ENCODE results near the gene IGHMBP2.
"Not testable (repeated sequence)": the region's sequence is repeated elsewhere in the genome, so short reads cannot be mapped to it uniquely, and the experiment has no call there.

IGHMBP2 gene

DNA sequence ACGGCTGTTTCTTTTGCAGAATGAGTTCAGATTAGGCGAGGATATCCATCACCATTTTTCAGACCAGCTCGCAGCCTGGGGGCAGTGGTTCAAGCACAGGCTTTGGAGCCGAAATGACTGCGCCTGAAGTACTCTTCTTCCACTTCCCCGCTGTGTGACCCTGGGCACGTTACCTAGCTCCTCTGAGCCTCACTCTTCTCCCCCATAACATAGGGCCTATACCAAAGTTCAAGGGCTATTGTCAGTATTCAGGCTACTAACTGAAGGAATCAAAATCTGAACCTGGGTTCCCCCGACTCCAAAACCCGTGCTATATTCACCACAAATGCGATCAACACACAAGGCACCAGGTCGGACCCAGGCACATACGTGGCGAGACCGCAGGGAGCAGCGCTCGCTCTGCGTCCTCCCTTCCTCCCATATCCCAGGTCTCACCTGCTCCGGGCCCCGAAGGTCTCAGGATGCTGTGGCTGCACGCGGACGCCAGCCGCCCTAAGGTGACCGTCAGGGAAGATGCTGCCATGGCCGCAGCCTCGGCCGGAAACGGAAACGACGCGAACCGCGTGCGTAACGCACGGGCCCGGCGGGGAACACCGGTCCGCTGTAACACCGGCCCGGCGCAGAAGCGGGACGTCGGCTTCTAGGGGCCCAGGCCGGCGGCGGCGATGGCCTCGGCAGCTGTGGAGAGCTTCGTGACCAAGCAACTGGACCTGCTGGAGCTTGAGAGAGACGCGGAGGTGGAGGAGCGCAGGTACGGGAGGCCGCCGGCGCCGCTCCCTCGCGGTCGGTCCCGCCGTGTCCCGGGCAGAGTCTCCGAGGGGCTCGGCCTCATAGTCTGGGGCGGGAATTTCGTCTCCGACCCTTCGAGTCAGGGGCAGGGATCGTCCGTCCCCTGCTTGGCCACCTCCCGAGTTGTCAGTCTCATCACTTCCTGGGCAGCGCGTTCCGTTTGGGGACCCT lies at the start of gene IGHMBP2, which contains the start of gene MRPL21:
Gene IGHMBP2 (plus strand): TSS at position 604 of the 960 bp plus-strand sequence. CDS start 62 bp downstream, at position 666.
Gene MRPL21 (minus strand): TSS at position 545 of the 960 bp plus-strand sequence. CDS start 22 bp downstream, at position 523.
- peak; percentile 83 for DNase-seq (ENCODE audit: low spot score)

DNA sequence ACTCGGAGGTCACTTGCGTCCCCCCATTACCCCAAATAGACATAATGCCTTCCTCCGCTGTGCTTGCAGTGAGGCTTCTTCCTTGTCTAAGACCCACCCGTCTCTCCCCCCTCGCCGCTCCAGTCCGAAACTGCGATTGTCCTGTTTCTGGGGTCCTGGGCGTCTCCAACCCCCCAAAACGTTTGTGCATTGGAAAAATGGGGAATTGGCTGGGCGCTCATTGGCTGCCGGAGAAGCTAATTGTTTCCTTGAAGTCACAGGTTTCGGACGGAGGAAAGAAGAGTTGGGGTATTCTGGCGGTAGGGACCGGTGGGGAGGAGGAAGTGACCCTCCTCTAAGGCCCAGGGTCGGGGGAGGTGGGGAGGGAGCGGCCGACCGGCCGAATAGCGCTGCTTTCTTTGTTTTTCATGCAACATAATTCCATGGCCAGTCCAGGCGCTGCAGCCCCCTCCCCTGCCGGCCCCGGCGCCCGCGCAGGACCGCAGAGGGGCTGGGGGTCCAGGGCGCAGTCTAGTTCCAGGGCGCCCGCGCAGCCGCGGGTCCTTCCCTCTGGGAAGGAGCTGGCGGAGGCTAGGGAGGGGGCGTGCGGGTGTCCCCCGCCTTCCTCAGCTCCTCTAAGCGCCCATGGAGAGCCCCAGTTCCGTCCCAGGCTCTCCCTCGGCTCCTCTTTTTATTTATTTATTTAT lies 49.3 kb upstream of the IGHMBP2 start:
- DNase-seq (ENCODE audit: low spot score) = no peak

DNA sequence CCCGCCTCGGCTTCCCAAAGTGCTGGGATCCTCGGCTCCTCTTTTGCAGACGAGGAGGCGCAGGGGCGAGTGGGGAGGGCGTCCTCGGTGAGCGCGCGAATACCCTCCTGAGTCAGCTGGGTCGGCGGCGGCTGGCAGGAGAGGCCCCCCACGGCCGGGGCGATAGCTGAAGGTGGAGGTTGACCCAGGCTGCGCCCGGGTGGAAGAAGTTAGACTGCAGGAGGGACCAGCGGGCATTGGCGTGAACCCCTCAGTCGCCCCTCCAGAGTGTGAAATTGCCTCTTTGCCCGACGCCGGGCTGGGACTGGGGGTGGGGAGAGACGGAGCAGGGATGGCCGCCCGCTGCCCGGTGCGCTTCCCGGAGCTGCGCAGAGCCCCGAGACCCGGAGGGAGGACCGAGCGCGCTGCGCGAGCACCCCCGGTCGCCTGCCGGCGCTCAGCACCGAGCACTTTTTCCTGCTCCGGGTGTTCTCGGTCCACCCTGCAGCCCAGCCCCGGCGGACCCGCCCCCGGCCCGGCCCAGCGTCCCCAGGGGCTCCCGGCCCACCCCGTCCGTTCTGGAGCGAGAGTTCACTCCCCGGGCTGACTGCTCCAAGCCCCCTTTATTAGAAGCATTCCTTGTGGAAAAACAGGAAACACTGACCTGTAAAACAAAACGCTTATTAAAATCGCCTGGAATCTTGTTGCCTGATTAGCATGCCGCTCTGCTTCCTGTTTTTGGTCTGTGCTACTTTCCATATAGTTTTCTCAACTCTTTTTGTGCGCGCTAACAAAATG lies 48.3 kb upstream of the IGHMBP2 start:
- DNase-seq (ENCODE audit: low spot score) = no peak

DNA sequence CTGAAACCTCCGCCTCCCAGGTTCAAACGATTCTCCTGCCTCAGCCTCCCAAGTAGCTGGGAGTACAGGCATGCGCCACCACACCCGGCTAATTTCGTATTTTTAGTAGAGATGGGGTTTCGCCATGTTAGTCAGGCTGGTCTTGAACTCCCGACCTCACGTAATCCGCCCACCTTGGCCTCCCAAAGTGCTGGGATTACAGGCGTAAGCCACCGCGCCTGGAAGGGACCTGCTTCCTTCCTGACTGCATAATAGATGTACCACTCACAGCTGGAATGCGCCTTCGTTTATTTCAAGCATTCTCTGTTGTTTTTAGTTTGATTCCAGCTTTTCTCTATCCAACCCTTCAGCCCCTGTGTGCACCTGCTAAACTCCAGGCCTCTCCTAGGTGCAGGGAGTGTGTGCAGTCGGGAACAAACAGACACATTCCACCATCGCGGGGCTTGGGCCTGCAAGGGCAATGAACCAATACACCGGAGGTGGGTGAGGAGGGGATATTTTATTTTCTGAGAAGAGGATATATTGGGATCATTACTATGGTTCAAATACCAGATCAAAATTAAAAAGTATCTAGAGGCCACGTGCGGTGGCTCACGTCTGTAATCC lies 47.2 kb upstream of the IGHMBP2 start:
- not testable (repeated sequence) for DNase-seq (ENCODE audit: low spot score)

DNA sequence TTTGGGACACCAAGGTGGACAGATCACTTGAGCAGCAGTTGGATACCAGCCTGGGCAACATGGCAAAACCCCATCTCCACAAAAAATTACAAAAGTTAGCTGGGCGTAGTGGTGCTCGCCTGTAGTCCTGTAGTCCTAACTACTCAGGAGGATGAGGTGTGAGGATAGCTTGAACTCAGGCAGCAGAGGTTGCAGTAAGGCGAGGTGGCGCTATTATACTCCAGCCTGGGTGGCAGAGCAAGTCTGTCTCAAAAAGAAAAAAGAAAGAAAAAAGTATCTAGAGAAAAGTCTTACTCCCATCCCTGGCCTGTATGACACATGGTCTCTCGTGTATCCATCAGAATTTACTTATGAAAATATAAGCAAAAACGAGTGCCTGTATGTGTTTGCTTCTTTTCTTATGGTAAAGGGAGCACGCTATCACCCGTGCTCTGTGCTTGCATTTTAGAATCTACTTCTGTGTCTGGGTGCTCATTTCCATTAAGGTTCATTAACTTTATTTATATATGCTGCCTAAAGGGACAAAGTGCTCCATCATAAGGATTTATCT lies 46.6 kb upstream of the IGHMBP2 start:
- no peak for DNase-seq (ENCODE audit: low spot score)

DNA sequence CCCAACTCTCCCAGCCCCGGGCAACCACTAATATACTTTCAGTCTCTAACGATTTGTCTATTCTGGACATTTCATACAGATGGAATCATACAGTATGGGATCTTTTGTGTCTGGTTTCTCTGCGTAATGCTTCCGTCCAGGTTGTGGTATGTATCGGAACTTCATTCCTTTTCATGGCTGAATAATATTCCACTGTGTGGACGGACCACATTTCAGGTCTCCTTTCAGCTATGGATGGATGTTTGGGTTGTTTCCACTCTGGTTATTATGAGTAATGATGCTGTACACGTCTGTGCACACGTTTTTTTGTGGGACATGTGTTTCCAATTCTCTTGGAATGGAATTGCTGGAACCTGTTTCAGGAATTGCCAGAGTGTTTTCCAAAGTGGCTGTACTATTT lies 44.6 kb upstream of the IGHMBP2 start:
- no peak for DNase-seq (ENCODE audit: low spot score)

DNA sequence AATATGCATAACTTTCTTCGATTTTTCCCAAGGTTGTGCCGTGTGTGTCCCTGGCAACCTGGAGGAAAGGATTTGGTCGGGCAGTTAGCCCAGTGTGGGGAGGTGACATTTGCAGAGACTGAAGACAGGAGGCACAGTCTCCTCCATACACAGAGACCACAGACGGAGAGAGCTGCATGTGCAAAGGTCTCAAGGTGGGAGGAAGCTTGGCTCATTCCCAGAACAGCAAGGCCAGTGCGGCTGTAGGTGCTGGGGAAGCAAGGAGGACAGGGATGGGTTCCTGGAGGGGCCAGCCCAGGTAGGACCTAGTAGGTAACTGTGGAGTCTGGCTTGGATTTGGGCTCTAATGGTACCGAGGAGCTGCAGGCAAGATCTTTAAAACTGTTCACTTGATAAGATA lies 41.3 kb upstream of the IGHMBP2 start:
- no peak for DNase-seq (ENCODE audit: low spot score)

DNA sequence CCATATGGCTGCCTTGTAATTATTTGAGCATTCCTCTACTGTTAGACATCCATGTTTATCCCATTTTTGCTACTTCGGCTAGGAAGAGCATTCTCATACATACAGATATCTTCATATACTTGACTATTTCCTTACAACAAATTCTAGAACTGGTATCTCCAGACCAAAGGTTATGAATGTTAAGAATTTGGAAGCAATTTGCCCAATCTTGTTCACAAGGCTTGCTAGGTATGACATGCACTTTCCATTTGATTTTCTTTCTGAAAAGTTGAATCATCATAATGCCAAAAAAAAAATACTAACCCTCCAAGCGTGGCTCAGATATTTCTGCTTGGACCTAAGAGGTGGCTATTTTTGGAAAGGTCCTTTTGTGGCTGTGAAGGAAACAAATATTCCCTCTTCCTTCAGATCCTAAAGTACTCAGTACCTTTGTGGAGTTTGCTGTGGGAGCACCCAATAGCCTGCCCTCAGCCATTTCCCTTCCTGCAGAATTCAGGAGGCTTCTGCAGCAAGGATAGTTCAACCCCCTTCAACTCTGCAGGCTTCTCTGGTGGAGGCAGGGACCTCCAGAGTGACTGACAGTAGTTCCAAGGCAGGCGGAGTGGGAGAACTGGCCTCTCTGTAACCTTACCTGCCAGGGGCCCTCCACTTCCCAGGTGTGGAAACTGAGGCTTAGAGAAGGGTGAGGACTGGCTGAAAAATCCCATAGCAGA lies 40.0 kb upstream of the IGHMBP2 start:
- DNase-seq (ENCODE audit: low spot score) = no peak

DNA sequence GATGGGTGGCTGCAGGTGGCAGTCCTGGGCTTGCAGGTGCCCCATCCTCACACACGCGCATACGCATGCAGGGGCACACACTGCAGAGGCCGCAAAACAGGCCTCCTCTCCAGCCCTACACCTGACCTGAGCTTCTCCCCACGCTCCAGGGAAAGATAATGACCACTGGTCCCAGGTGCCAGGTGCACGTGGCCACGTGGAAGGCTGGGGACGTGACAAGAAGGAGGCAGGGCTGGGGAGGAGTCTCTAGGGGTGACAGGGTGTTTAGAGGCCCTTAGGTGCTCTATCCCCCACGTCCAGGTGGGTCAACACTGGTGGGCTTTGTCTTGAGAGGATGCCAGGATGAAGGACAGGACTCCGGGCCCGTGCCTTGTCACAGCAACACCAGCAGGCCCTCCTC lies 38.5 kb upstream of the IGHMBP2 start:
- no peak for DNase-seq (ENCODE audit: low spot score)

DNA sequence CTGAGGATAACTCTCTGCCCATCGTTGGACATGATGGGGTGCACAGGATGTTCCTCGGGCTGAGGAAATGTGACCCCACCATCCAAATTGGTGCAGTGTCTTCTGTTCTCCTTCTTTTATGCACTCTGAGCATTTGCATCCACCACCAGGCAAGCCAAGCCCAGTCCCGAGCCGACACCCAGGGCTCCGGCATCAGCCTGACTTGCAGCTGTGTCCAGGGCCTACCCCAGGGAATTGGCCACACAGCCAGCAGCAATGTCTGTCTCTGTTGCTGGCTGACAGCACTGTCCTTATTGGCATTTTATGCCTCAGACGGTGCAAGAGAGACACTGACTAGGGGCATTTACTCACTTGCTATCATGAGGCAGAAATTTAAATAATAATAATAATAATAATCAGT lies 36.6 kb upstream of the IGHMBP2 start:
- DNase-seq (ENCODE audit: low spot score) = no peak

DNA sequence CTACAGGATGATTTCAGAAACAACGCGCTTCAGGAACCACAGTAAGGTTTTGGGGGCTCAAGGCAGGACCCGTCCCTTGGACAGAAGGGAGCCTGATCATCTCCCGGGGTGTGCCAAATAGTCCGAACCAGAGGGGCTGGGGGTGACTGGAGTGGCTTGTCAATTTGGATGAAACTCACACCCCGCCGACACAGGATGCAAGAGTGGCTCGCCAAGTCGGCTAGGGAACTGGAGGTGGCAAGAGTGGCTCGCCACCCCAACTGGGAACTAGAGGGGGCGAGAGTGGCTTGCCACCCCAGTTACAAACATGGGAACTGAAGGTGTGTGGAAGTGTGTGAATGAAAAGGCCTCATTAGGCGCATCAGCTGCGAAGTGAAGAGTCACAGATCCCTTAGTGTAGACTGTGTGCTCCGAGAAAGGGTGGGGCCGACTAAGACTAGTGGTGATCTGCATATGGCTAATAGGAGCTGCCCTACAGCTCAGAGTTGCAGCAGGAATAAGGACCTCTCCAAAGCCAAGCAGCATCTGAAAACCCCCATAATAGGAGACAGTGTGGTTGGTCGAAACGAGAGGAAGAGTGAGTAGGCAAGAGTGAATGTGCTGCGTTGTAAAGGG lies 35.4 kb upstream of the IGHMBP2 start:
- DNase-seq (ENCODE audit: low spot score) = no peak

DNA sequence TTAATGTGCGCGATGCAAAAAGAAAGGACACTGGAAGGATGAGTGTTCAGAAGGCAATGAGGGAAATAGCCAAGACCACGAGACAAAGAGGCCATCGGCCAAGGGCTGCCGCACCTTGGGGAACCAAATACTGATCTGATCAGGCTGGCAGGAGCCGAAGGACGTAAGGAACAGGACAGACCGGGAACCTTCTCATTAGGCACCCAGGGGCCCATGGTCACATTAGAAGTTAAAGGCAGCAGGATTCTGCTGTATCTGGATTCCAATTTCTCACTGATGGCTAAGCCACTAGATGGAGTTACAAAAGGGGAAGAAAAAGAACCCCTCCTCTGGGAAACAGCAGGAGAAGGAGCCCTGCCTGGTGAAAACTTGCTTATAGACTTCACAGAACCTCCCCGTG lies 33.2 kb upstream of the IGHMBP2 start:
- DNase-seq (ENCODE audit: low spot score) = no peak

DNA sequence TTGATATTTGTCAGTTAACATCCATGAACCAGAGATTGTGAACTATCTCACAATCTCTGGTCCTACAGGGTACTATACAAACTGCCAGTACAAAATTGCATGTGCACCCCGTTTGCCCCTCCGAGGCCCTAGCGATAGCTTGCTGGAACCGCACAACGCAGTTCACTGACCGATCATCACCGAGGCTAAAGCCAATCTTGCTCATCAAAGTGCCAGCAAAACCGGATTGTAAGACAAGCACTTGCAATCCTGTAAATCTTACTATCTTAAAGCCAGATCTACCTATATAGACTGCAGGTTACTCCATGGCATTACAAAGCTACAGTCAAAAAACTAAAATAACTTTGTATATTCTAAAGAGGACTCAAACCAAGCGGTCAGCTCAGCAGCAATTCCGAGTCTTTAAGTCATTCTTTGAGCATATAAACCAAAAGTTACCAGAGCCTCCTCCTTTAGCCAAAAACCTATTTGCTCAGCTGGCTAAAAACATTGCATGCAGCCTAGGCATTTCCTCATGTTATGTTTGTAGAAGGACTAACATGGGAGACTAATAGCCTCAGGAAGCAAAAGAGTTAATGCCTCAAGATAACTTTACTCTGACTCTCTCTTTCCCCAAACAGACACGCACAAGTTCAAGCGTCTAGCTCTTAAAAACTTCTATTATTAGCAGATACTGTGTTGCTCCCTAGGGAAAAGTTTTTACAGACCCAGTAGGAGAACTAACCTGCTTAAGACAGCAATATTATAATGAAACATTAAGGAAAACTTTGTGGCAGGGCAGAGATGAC lies 31.3 kb upstream of the IGHMBP2 start:
- DNase-seq (ENCODE audit: low spot score) = no peak

DNA sequence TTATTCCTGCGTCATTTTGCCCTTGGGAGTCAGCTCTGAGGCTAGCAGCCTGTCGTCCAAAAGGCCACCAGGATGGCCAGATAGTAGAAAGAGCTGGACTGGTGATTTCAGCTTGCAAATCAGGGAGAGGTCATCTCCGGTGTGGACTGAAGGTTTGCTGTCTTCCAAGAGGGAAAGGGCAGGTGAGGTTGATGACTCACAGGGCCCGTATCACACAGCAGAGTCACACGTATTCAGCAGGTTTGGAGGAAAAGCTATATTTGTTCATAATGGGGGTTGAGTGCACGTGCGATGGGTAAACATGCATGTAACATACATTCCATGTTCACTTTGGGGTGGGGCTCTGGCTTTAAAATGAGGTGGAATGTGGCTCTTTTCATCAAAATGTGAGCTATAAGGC lies 25.7 kb upstream of the IGHMBP2 start:
- no peak for DNase-seq (ENCODE audit: low spot score)

DNA sequence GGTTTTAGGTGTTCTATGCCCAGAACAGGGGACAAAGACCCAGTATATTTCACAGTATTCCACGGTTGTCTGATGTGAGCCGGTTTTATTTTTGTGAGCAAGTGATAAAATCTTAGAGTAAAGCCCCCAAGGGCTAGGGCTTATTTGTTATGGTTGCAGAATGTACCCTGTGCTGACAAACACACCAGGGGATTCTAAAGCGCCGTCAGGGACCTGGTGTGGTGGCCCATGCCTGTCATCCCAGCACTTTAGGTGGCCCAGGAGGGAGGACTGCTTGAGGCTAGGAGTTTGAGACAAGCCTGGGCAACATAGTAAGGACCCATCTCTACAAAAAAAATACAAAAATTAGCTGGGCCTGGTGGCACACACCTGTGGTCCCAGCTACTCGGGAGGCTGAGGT lies 22.8 kb upstream of the IGHMBP2 start:
- no peak for DNase-seq (ENCODE audit: low spot score)

DNA sequence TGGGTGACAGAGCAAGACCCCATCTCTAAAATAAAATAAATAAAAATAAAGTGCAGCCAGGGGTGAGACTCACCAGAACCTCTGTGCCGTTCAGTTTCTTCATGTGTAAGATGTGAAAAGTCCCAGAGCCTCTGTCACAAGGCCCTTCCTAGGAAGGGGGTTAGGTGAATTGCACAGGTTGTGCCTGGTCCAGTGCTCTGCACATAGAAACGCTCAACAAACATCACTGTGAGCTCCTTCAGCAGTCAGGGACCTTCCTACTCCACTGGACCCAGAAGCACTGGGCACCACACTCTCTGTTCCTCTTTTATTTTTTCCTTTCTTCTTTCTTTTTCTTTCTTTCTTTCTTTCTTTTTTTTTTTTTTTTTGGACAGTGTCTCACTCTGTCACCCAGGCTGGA lies 22.4 kb upstream of the IGHMBP2 start:
- no peak for DNase-seq (ENCODE audit: low spot score)

DNA sequence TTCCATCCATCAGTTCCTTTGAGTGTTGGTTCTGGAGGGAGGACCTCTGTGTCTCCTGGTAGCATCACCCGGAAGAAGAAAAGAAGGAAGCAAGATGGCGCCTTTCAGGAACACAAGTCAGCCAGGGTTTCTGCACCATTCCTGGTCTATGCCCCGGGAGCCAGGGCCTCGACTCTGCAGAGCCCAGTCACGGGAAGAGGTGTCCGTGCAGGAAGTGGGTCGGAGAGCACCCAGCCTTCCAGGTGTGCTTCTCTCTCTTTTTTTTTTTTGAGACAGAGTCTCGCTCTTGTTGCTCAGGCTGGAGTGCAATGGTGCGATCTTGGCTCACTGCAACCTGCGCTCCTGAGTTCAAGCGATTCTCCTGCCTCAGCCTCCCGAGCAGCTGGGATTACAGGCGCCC lies 21.3 kb upstream of the IGHMBP2 start:
- DNase-seq (ENCODE audit: low spot score) = no peak

DNA sequence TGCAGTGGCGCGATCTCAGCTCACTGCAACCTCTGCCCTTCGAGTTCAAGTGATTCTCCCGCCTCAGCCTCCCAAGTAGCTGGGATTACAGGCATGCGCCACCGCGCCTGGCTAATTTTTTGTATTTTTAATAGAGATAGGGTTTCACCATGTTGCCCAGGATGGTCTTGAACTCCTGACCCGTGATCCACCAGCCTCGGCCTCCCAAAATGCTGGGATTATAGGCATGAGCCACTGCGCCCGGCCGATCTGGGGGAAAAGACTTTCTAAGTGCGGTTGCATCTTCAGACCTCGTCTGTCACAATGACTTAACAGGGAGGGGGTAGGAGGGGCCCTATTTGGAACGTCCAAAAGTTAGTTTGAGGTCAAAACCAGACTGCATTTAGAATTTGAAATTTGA lies 18.9 kb upstream of the IGHMBP2 start:
- not testable (repeated sequence) for DNase-seq (ENCODE audit: low spot score)

DNA sequence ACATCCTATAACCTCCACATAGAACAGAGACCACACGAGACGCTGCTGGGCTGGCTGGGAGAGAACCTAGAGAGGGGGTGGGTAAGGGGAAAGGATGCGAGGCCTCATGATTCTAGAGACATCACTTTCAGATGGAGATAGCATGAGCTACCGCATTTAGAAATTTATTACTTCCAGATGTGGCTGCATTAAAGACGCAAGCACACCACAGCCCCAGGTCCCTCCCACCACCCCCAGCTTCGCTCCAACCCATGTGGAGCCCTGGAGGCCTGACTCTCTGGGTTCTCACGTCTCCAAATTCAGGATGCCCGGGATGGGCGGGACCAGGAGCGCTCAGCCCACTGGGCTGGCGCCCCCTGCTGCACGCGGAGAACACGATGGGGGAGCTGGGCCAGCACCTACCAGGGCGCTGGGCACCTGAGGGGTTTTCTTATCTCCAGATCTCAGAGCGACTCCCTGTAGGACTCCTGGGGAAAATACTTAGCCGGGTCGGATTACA lies 13.7 kb upstream of the IGHMBP2 start:
- no peak for DNase-seq (ENCODE audit: low spot score)
